ENCODE results near the gene ATM.
A peak's percentile ranks its signal among the peaks of the same experiment; 100 is the strongest.
"Not testable (repeated sequence)": the region's sequence is repeated elsewhere in the genome, so short reads cannot be mapped to it uniquely, and the experiment has no call there.

ATM gene

DNA sequence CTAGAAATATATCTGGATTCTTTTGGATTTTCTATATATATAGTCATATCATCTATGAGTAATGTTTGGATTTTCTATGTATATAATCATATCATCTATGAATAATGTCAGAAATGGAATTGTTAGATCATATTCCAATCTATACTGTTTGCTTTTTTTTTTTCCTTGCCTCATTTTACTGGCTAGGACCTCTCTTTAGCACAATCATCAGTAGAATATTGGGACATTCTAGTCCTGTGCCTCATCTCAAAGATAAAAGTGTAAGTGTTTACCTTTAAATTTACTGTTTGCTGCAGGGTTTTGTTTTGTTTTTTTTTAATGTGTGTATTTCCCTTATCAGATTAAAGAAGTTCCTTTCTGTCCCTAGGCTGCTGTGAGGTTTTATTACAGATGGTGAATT, 147.4 kb downstream of the ATM start:
- no peak for DNase-seq (ENCODE audit: extremely low read depth in 1 of 2, low read depth in 1 of 2)

DNA sequence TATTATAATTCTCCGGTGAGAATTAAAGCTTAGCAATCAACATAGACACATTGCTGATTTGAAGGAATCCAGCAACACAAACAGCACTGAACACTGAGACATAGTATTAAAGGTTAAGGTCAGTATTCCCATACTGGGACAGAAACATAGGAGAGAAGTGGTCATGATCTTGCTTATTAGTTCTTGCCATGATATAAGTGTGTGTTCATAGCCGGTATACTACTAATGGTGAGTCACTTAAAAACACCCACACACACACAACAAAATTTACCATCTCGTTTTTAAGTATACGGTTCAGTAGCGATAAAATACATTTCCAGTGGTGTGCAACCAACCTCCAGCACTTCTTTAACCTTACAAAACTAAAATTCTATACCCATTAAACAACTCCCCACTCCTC, 148.1 kb downstream of the ATM start:
- DNase-seq (ENCODE audit: extremely low read depth in 1 of 2, low read depth in 1 of 2), result no peak

DNA sequence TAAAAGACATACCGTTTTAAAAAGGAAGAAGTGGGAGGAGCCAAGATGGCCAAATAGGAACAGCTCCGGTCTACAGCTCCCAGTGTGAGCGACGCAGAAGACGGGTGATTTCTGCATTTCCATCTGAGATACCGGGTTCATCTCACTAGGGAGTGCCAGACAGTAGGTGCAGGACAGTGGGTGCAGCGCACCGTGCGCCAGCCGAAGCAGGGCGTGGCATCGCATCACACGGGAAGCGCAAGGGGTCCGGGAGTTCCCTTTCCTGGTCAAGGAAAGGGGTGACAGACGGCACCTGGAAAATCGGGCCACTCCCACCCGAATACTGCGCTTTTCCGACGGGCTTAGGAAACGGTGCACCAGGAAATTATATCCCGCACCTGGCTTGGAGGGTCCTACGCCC, 150.6 kb downstream of the ATM start:
- not testable (repeated sequence) for DNase-seq (ENCODE audit: extremely low read depth in 1 of 2, low read depth in 1 of 2)

DNA sequence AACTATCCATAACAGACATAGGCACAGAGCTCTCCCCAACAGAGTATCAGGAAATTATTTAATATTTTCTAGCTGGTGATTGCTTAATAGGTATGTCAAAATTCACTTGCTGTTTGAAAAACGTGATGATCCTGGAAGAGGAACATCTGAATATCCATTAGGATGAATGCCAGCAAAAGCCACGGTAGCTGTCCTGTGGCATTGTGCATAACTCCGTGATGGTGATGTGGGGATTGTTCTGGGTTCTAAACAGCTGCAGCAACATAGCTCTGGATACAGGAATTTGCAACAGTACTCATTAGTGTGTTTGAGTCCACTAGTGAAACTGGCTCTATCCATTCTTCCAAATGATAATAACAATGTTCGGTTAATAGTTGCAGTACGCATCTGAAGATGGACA, 165.7 kb downstream of the ATM start:
- no peak for DNase-seq (ENCODE audit: extremely low read depth in 1 of 2, low read depth in 1 of 2)

DNA sequence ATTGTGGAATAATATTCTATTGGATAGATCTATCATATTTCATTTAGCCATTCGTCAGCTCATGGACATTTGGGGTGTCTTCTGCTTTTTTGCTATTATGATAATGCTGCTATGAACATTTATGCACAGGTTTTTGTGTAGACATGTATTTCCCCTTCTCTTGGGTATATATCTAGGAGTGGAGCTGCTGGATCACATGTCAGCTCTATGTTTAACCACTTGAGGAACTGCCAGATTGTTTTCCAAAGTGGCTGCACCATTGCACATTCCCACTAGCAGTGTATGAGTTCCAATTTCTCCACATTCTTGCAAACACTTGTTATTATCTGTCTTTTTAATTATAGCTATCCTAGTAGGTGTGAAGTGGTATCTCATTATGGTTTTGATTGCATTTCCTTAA, 169.5 kb downstream of the ATM start:
- no peak for DNase-seq (ENCODE audit: extremely low read depth in 1 of 2, low read depth in 1 of 2)

DNA sequence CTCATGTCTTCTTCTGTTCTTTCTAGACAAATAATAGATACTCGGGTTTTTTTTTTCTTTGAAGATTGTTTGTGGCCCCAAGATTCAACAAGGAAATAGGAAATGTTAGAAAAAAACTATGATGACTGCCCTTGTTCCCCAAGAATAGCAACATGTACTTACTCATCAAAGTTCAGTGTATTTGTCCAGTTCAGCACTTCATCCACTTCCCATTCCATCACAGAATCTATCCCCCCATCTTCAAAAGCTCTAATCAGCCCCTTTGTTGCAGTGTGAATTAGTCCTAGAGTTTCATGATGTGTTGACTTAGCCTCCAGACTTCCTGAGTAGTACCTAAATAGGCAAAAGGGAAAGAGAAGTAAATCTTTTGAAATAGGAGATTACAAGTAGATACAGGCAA, 170.2 kb downstream of the ATM start:
- DNase-seq (ENCODE audit: extremely low read depth in 1 of 2, low read depth in 1 of 2), result no peak

DNA sequence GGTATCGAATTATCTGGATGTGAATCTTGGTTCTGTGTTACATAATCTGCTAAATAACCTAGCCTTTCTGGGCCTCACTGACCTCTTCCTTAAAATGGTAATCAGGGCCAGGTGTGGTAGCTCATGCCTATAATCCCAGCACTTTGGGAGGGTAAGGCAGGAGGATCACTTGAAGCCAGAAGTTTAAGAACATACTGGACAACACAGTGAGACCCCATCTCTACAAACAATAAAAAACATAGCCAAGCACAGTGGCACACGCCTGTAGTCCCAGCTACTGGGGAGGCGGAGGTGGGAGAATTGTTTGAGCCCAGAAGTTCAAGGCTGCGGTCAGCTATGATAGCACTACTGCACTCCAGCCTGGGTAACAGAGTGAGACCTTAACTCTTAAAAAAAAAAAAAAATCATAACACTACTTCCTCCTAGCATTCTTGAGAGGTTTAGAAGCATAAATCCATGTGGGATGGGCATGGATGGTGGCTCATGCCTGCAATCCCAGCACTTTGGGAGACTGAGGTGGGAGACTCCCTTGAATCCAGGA, 171.9 kb downstream of the ATM start:
- no peak for DNase-seq (ENCODE audit: extremely low read depth in 1 of 2, low read depth in 1 of 2)

DNA sequence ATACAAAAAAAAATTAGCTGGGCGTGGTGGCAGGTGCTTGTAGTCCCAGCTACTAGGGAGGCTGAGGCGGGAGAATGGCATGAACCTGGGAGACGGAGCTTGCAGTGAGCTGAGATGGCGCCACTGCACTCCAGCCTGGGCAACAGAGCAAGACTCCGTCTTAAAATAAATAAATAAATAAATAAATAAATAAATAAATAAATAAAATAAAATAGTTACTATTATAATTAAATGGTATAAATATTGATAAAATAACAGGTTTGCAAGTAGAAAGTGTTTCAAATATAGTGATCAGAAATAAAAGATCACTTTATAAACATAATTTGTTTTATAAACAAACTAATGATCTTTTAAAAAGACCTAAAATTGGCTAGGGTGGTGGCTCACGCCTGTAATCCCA, 173.8 kb downstream of the ATM start:
- not testable (repeated sequence) for DNase-seq (ENCODE audit: extremely low read depth in 1 of 2, low read depth in 1 of 2)

DNA sequence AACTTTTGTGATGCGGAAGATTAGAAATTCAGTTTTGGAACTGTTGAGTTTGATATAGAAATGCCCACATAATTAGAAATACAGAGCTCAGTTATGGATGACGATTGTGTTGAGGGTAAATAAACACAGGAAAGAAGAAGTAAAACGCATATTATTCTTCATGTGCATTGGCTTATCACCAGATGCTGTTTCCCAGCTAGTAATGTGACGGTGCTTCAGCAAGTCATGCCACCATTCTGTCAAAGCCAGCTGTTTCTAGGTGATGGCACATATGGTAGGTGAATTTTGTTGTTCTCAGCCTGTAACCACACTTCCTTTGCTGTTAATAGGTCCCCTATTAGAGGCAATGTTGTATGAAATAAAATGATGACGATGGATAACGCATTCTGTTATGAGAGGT, 175.6 kb downstream of the ATM start:
- no peak for DNase-seq (ENCODE audit: extremely low read depth in 1 of 2, low read depth in 1 of 2)

DNA sequence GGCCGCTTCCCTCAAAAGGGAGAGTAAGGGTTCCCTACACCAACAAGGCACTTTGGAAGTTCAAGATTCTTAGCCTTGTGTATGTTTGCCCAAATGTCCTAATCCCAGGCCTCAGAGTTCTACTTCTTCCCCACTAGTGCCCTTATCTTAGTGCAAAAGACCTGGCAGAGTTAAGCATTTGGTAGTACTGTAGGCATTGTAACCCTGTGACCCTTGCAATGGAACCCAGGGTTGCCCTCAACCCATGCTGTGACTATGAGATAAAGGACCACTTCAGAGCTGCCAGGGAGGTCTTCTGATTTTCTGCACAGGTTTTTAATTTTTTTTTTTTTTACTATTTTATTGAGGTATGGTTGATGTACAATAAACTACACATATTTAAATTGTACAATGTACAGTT, 179.4 kb downstream of the ATM start:
- DNase-seq (ENCODE audit: extremely low read depth in 1 of 2, low read depth in 1 of 2), result no peak

DNA sequence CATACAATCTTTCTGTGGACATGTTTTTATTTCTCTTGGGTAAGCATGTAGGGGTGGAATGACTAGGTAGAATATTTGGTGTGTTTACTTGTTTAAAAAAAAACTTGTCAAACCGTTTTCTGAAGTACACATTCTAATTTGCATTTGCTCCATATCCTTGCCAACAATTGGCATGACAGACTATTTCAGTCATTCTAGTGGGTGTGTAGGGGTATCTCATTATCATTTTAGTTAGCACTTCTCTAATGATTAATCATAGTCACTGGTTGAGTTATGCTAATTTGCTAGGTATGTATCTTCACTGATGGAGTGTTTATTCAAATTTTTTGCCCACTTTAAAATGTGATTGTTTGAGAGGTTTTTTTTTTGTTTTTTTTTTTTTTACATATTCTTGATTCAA, 180.2 kb downstream of the ATM start:
- DNase-seq (ENCODE audit: extremely low read depth in 1 of 2, low read depth in 1 of 2), result no peak

DNA sequence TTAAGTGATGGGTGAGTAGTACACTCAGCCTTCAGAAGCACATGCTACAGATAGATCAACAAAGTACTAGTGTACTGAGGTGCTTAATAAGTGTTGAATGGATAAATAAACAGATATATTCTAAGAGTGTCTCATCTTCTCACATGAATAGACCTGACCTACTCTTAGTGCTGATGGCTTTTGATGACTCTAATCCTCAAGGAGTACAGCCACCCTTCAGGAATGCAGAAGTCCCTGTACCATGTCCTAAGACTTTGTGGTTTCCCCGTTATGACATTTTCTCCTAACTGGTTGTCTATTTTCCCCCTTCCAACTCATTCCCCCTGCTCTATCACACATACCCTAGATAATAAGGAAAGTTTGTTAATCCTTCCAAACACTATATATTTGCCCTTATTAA, 182.8 kb downstream of the ATM start:
- DNase-seq (ENCODE audit: extremely low read depth in 1 of 2, low read depth in 1 of 2), result no peak

DNA sequence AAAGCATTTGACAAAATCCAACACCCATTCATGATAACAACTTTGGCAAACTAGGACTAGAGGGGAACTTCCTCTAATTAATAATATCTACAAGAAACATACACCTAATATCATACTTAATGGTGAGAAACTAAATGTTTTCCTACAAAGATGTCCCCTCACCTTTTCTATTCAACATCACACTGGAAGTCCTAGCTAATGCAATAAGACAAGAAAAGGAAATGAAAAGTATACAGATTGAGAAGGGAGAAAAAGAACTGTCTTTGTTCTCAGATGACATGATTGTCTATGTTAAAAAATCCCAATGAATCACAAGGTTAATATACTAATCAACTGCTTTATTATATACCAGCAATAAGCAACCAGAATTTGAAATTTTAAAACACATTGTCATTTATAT, 192.1 kb downstream of the ATM start:
- no peak for DNase-seq (ENCODE audit: extremely low read depth in 1 of 2, low read depth in 1 of 2)

DNA sequence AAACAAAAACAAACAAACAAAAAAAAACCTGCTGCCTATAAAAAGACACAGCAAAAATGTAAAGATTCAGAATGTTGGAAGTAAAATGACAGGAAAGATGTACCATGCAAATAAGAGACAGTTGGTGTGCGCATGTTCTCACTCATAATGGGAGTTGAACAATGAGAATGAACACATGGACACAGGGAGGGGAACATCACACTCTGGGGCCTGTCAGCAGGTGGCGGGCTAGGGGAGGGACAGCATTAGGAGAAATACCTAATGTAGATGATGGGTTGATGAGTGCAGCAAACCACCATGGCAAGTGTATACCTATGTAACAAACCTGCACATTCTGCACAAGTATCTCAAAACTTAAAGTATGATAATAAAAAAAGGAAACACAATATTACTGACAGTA, 194.7 kb downstream of the ATM start:
- peak; percentile 3 to 6 for DNase-seq (ENCODE audit: extremely low read depth in 1 of 2, low read depth in 1 of 2)
